Esophagus muscularis mucosa (tissue), 4 donors: ENCODE results near the gene FNIP2. TPM values are rescaled to one million over a fixed set of nuclear protein-coding genes. Genes with fewer than 3 reads are reported as not detected.
"Not testable (repeated sequence)": the region's sequence is repeated elsewhere in the genome, so short reads cannot be mapped to it uniquely, and the experiment has no call there.

Source experiments
- DNase-seq: peaks from one replicate; pipeline ENCODE4 v3.0.0-alpha.2; 2017; ENCODE audit errors: extremely low spot score
- H3K27ac ChIP-seq, 4 donors: fragments of 200-600 bp; sonication (generic); replicated peaks in 1 of 4; 1 replicate in 3 of 4; 2 replicates in 1 of 4; pipeline ENCODE4 v1.5.1; 2016 to 2019; ENCODE audit warnings: mild to moderate bottlenecking in 1 of 4
- H3K27me3 ChIP-seq, 4 donors: fragments of 200-600 bp; sonication (generic); one replicate each; pipeline versions ENCODE4 v1.5.1 to v1.6.0; 2016 to 2019
- H3K36me3 ChIP-seq, 4 donors: fragments of 200-600 bp; sonication (generic); one replicate each; pipeline ENCODE4 v1.5.1; 2016 to 2019
- H3K4me1 ChIP-seq, 4 donors: fragments of 200-600 bp; sonication (generic); one replicate each; pipeline ENCODE4 v1.5.1; 2016 to 2019
- H3K4me3 ChIP-seq, 4 donors: fragments of 200-600 bp; sonication (generic); 1 replicate in 2 of 4; 2 replicates in 2 of 4; pipeline ENCODE4 v1.5.1; 2016 to 2019; ENCODE audit warnings: mild to moderate bottlenecking in 4 of 4, moderate library complexity in 1 of 4
- H3K9me3 ChIP-seq, 4 donors: fragments of 200-600 bp; sonication (generic); 1 replicate in 3 of 4; 2 replicates in 1 of 4; pipeline ENCODE4 v1.5.1; 2016 to 2019
- CTCF ChIP-seq, 3 experiments: fragments of 200-600 bp in 2 of 3; fragments of 450-650 bp in 1 of 3; sonication (generic) in 2 of 3; IDR thresholded peaks; one replicate each; pipeline ENCODE4 v1.5.1; 2017 to 2019; ENCODE audit warnings: antibody characterized with exemption in 3 of 3, mild to moderate bottlenecking in 2 of 3, moderate library complexity in 1 of 3
- EP300 ChIP-seq: sonication (generic); formaldehyde crosslinking; IDR thresholded peaks from one replicate; pipeline ENCODE4 v1.6.1; 2017; ENCODE audit warnings: antibody characterized with exemption
- POLR2A ChIP-seq: fragments of 450-650 bp; IDR thresholded peaks from one replicate; pipeline ENCODE4 v1.6.1; 2017; ENCODE audit warnings: antibody characterized with exemption, moderate library complexity, mild to moderate bottlenecking, low read depth
- POLR2AphosphoS5 ChIP-seq, 2 donors: sonication (generic); formaldehyde crosslinking; IDR thresholded peaks; one replicate each; pipeline ENCODE4 v1.6.1; 2017; ENCODE audit warnings: antibody characterized with exemption in 2 of 2
- WGBS: methylation state at CpG from one replicate; pipeline ENCODE4 v1.1.5; 2018; 5-methylcytosine and 5-hydroxymethylcytosine counted together
- intact Hi-C: fragments of 100-400 bp; cut with DNase I; formaldehyde crosslinking; loops from one replicate; pipeline ENCODE4 v1.15.1; 2023
- total RNA-seq, 4 donors: library from RNA; depleted of rRNA; stranded (reverse); fragments of >200 nt; gene quantifications; one replicate each; pipeline versions ENCODE4 v1.1.0 to v1.2.1, GENCODE V29; 2016

FNIP2 gene
- total RNA-seq, 4 donors from 2014 or later: 80.0 to 97.7 (median 87.4) TPM

GRCh38 chr4:158913766-158914165, 144.9 kb downstream of the FNIP2 start:
- 62% methylated on average over 5 of the region's 5 CpGs for WGBS
- Histone ChIP-seq H3K27me3 (no peaks in the 10 kb centered on the region), H3K4me3 (no peak overlapping the region), H3K36me3 (peaks cover 0 to 4% (median 0%) of the 10 kb centered on the region in 4 donors), H3K4me1 (peaks cover 12 to 26% (median 25%) of the 10 kb centered on the region in 4 donors), H3K9me3 (no peaks in the 10 kb centered on the region), H3K27ac (peak overlapping the region; percentile 32 to 58 (median 54))
- TF ChIP-seq CTCF (IDR thresholded peaks at IDR 0.05): no peak
- no peak for TF ChIP-seq POLR2AphosphoS5 (IDR thresholded peaks at IDR 0.05)
- no peak for TF ChIP-seq POLR2A
- TF ChIP-seq EP300: no peak
- DNase-seq: no peak
- intact Hi-C loops: no loop called here

DNA sequence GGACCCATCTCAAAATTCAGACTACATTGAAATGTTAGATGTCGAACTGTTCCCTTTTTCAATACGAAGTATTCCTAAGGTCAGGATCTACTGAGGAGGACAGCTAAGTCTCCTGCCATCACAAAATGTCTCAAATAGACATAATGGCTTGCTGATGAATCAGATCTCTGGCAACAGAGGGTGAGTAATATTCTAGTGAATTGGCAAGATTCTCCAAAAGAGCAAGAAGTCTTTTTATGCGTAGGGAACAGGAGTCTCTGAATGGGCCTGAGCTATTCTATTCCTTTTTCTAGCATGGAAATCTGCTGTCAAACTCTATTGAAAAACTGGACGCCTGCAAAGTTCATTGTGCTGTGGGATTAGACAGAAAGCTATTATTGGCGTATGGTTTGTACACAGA, 145.4 kb downstream of the FNIP2 start:
- no peaks in the 10 kb centered on the region for H3K9me3 ChIP-seq
- H3K27ac ChIP-seq: peak overlapping the region; percentile 32 to 58 (median 54)
- intact Hi-C loops: no loop called here
- DNase-seq: no peak
- no peak overlapping the region for H3K4me3 ChIP-seq
- no peaks in the 10 kb centered on the region for H3K27me3 ChIP-seq
- peaks cover 12 to 26% (median 25%) of the 10 kb centered on the region in 4 donors for H3K4me1 ChIP-seq
- TF ChIP-seq POLR2AphosphoS5 (IDR thresholded peaks at IDR 0.05) (peak in 1 of 2 donors; percentile 34), CTCF (IDR thresholded peaks at IDR 0.05) (no peak)
- 43% methylated on average over 5 of the region's 5 CpGs for WGBS
- peaks cover 0 to 3% (median 0%) of the 10 kb centered on the region in 4 donors for H3K36me3 ChIP-seq

- intact Hi-C loops: no loop called here
- 91% methylated on average over 2 of the region's 2 CpGs for WGBS
- DNase-seq: no peak
- H3K36me3 ChIP-seq: no peaks in the 10 kb centered on the region
- H3K4me1 ChIP-seq: peaks cover 12 to 26% (median 25%) of the 10 kb centered on the region in 4 donors
- TF ChIP-seq CTCF (IDR thresholded peaks at IDR 0.05) (no peak), EP300 (no peak), POLR2A (no peak), POLR2AphosphoS5 (IDR thresholded peaks at IDR 0.05) (no peak)
- peaks cover 0 to 4% (median 0%) of the 10 kb centered on the region in 4 donors for H3K9me3 ChIP-seq
- H3K27me3 ChIP-seq: no peaks in the 10 kb centered on the region
- peak overlapping the region in 3 of 4 donors; percentile 52 to 58 (median 57) for H3K27ac ChIP-seq
- no peak overlapping the region for H3K4me3 ChIP-seq
These were observed 146.9 kb downstream of the FNIP2 start for GRCh38 chr4:158915683-158916241.

GRCh38 chr4:158920452-158920996, 151.7 kb downstream of the FNIP2 start:
- H3K9me3 ChIP-seq, H3K27ac ChIP-seq, intact Hi-C loops, H3K4me3 ChIP-seq, H3K4me1 ChIP-seq, H3K36me3 ChIP-seq, H3K27me3 ChIP-seq, DNase-seq: not testable (repeated sequence)
- 93% methylated on average over 8 of the region's 8 CpGs for WGBS

DNA sequence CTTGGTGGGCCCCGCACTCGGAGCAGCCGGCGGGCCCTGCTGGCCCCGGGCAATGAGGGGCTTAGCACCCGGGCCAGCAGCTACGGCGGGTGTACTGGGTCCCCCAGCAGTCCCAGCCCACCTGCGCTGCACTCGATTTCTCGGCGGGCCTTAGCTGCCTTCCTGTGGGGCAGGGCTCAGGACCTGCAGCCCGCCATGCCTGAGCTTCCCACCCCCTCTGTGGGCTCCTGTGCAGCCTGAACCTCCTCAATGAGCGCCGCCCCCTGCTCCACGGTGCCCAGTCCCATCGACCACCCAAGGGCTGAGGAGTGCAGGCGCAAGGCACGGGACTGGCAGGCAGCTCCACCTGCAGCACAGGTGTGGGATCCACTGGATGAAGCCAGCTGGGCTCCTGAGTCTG, 158.9 kb downstream of the FNIP2 start:
- H3K36me3 ChIP-seq, intact Hi-C loops: not testable (repeated sequence)
- no CpG with 5 or more reads among the region's 19 CpGs for WGBS

More for the DNA sequence above, 158.9 kb downstream of the FNIP2 start:
- not testable (repeated sequence) for H3K27me3 ChIP-seq, DNase-seq, H3K4me3 ChIP-seq, H3K9me3 ChIP-seq, H3K27ac ChIP-seq, H3K4me1 ChIP-seq
